HL-60/S4 (cell line): ENCODE results near the gene PRKD1.
"Not testable (repeated sequence)": the region's sequence is repeated elsewhere in the genome, so short reads cannot be mapped to it uniquely, and the experiment has no call there.

Experiments used
- in situ Hi-C: fragments of 300-500 bp; cut with MboI; formaldehyde crosslinking; loops from 2 replicates; pipeline ENCODE4 v1.14.3; 2022; ENCODE audit warnings: low sequenced_read_pairs

The PRKD1 gene

DNA sequence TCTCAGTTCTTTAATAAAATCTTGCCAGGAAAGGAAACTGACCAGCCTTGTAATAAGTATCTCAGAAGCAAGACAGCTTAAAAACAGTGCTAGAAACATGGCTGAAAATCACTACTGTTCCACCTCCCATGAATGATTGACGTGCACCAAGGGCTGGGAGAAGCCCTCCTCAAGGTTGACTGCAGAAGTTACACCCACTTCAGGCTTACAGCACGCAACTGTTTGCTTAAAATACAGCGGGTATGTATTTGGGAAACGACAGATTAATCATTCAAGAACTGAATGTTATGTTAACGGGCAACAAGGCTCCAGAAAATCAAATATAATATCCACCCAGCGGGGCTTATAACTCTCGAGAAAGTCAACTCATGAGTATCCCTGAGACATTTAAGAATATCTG, 22.1 kb downstream of the PRKD1 start:
- in situ Hi-C loops = no loop called here

DNA sequence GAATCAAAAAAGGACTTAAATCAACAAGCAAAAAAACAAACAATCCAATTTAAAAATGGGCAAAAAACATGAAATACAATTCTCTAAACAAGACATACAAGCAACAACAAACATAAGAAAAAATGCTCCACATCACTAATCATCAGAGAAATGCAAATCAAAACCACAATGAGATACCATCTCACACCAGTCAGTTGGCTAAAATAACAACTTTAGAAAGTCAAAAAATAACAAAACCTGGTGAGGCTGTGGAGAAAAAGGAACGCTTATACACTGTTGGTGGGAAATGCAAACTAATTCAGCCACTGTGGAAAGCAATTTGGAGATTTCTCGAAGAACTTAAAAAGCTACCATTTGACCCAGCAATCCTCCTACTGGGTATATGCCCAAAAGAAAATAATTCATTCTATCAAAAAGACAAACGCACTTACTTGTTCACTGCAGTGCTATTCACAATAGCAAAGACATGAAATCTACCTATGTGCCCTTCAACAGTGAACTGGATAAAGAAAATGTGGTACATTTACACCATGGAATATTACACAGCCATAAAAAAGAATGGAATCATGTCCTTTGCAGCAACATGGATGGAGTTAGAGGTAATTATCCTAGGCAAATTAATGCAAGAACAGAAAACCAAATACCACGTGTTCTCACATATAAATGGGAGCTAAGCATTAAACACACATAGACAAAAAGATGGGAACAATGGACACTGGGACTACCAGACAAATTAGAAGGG, 26.9 kb downstream of the PRKD1 start:
- in situ Hi-C loops = no loop called here

DNA sequence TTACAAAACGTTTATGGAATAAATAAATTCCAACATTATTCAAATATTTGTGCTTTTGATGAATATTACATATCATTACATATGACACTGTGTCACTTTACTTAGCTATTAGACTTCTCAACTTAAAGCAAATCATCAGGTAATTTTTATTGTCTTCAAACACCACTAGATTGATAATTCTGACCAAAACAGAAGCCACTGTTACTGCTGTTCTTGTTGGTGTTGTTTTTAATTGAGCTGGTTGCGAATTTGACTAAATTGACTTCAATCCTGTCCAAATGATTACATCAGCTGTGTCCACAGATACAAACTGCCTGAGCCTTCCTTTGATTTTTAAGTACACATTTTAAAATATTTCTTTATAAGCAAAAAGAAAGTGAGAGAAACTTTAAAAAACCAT, 29.2 kb downstream of the PRKD1 start:
- in situ Hi-C loops = no loop called here

DNA sequence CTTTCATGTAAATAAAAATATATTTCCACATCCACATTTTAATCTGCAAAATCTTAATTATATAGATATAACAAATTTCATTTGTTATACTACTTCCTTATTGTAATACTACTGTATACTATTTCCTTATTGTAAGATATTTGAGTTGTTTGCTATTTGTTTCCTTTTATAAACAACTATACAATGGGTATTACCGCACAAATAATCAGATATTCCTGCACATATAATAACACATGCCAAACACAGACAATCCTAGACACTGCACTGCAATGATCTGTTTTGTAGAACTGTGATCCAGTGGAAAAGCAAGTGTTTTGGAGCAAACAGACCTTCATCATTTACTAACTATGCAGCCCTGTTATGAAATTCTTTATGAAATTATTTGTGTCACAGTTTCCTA, 30.5 kb downstream of the PRKD1 start:
- in situ Hi-C loops = no loop called here

DNA sequence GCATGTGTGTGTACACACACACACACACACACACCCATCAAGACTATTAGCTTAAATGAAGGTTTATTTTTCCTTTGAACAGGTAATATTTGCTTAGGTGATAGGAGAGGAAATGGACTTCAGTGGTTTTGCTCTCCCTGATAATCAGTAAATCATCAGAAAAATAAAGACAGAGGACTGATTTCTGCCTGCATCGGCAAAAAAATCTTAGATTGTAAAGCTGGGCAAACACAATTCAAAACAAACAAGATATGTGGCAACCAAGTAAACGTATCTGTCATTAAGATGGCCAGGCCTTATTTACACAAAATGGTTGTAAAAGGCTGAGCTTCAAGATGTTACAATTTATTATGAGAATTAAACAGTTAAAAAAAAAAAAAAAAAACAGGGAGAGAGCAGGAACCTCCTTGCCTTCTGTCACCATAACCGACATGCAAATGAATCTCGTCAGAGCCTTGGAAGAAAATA, 31.3 kb downstream of the PRKD1 start:
- in situ Hi-C loops = no loop called here

DNA sequence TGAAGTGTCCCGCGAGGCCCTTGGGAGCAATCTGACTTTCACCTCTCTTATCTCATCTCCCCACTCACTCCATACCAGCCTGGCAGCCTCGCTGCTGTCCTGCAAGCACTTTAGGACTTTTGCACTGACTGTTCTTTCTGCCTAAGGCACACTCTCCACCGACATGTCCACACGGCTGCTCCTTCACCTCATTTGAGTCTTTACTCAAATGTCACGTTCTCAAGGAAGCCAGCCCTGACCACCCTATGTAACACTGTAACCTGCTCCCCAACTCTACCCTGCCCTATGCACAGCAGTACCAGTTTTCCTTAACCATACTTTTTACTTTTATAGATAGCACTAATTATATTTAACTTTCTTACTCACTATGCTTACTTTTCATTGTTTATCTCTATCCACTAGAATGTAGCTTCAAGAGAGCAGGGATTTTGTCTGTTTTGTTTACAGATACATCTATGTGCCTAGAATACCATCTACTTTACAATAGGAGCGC, 32.0 kb downstream of the PRKD1 start:
- in situ Hi-C loops = no loop called here

DNA sequence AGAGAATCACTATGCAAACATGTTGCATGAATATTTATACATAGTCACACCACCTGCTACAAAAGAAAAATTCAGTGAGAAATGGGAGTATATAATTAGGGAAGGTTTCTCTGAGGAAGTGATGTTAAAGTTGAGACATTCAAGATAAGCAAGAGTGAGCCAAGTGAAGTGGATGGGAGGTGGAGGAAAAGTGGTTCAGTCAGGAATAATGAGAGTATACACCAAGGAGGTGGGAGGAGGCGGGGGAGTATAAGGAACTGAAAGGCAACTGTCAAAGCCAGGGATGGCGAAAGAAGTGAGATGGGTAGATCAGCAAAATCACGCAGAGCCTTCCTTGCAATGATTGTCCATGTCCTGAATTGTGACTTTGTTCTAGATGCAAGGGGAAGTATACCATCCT, 33.7 kb downstream of the PRKD1 start:
- in situ Hi-C loops = no loop called here

DNA sequence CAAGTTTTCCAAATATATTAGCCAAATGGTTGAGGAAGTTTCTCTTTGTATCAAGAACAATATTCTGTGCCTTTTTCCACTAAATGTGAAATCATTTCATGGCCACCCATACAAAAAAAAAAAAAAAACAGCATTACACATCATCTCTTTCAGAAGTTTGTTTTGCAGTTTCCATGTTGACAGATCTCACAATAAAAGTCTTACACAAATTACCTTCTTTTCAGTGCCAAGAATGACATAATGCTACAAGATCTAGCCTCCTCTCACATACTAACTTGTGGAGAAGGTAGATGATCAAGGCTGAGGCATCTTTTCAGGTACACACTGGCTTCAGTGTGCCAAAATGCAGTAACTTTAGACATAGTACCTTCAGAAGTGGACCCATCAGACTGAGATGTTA, 35.3 kb downstream of the PRKD1 start:
- in situ Hi-C loops = no loop called here

DNA sequence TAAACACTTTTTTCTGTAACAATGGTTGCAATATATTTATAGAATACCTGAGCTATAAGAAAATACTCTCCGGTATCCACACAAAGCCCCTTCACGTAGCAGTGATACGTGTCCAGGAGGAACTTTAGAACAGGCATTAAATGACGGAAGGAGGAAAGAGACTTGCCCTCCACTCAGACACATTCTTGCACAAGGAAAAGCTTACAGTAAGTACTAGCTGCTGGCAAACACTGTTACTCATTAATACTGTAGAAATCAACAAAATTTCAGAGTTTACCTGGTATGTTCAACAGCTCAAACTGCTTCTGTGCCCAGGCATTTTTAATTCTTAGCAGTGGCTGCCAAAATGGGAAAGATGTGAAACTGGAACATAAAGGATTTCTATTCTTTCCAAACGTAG, 41.7 kb downstream of the PRKD1 start:
- in situ Hi-C loops = no loop called here

DNA sequence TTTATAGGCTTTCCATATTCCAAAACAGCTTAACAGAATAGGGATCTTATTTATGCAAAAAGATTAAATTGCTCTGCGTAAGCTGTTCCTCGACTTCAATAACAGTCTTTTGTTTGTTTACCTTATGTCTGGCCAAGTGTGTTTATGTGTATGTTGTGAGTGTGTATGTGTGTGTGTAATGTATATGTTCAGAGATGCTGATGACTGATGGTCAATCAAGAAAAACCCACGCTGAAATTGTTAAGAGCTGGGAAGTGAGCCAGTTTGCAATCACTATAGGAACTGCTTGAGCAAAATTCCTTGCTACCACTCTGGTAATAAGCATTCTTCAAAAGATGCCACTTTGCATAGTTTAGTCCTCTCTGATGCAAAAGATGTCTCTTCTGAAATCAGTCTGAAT, 59.6 kb downstream of the PRKD1 start:
- in situ Hi-C loops = no loop called here

DNA sequence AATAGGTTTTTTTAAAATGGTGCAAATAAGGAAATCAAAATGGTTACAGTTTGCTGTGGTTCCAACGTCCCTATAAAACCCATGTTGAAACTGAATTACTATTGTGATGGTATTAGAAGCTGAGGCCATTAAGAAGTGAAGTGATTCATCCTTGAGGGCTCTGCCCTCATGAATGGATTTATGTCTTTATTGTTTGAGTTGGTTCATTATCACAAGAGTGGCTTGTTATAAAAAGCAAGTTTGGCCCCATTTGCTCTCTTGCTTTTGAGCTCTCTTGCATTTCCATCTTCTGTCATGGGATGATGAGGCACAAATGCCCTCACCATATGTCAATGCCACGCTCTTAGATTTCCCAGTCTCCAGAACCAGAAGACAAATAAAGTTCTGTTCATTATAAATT, 62.3 kb downstream of the PRKD1 start:
- in situ Hi-C loops = no loop called here

DNA sequence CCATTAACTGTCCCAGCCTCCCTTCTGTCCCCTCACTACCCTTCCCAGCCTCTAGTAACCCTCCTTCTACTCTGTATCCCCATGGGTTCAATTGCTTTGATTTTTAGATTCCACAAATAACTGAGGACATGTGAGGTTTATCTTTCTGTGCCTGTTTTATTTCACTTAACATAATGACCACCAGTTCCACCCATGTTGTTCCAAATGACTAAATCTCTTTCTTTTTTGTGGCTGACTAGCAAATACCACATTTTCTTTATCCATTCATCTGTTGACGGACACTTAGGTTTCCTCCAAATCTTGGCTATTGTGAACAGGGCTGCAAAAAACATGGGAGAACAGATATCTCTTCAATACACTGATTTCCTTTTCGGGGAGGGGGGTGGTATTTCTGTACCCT, 65.7 kb downstream of the PRKD1 start:
- in situ Hi-C loops = no loop called here

DNA sequence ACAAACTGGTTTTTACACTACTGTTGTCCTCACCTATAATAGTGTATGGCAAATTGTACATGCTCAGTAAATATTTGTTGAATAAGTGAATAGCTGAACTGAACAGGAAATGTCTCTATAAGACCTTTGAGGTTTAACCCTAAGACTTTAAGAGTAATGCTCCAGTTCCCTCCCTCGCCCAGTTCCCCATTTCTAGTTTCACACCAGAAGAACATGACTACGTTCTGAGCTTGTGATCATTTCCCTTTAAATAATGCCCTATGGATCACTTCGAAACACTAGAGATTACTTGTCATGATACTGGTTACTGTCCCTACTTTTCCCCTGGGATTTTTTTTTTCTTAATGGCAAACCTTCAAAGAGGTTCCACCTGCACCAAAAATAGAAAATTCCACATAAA, 69.3 kb downstream of the PRKD1 start:
- in situ Hi-C loops = no loop called here

DNA sequence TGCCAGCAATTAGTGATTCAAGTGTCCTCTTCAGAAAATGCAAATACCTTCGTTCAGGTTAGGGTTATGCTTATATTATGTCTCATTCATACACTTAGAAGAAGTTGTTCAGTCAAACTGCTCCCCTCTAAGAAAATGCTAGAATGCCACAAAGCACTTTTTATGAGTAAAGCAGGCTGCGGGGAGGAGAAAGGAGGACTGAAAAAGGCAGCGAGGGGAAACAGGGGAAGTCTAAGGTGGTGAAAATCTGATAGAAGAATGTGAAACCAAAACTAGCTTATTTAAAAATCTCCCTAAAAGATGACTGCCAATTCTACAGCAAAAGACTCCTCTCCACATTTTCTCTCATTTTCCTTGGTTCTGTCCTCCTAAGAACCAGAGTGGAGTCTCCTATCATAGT, 70.1 kb downstream of the PRKD1 start:
- in situ Hi-C loops = no loop called here

DNA sequence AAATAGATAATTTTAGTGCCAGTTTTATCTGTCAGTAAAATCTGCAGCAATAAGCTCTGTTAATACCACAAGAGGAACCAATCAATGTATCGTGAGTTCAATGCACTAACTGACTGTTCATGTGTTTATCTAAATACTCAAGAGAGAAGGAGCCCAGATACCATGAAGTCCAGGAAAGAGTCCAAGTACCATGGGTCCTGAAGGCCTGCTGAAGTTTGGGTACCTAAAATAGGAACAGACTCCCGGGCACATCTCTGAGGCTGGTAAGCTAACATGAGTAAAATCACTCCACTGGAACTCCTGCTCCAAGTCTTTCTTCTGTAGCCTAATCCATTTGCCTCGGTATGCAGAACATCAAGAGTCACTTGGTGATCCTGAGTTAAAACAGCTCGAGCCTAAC, 71.1 kb downstream of the PRKD1 start:
- in situ Hi-C loops = no loop called here

DNA sequence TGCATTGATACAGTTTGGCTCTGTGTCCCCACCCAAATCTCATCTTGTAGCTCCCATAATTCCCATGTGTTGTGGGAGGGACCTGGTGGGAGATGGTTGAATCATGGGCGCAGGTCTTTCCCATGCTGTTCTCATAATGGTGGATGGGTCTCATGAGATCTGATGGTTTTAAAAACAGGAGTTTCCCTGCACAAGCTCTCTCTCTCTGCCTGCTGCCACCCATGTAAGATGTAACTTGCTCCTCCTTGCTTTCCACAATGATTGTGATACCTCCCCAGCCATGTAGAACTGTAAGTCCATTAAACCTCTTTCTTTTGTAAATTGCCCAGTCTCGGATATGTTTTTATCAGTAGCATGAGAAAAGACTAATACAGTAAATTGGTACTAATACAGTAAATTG, 74.0 kb downstream of the PRKD1 start:
- in situ Hi-C loops = not testable (repeated sequence)

DNA sequence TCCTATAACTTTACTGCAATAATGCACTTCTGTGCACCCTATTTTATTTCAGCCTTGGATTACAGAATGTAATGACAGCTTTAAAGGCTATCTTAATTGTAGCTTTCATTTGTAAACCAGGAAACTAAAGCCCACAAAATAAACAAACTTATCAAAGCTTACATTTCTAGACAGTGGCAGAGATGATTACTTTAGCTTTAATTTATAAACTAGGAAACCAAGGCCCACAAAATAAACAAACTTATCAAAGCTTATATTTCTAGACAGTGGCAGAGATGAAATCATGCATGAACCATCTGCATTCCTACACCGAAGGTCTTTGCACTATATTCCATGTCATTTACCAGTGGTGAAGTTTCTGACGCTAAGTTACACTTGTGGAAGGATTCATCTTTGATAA, 74.4 kb downstream of the PRKD1 start:
- in situ Hi-C loops = no loop called here

DNA sequence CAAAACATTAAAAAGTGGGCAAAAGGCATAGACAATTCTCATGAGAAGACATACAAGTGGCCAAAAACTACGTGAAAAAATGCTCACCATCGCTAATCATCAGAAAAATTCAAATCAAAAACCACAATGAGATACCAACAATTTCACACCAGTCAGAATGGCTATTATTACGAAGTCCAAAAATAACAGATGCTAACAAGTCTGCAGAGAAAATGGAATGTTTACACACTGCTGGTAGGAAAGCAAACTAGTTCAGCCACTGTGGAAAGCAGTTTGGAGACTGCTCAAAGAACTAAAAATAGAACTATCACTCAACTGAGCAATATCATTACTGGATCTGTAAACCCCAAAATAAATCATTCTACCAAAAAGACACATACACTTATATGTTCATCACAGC, 76.2 kb downstream of the PRKD1 start:
- in situ Hi-C loops = no loop called here

DNA sequence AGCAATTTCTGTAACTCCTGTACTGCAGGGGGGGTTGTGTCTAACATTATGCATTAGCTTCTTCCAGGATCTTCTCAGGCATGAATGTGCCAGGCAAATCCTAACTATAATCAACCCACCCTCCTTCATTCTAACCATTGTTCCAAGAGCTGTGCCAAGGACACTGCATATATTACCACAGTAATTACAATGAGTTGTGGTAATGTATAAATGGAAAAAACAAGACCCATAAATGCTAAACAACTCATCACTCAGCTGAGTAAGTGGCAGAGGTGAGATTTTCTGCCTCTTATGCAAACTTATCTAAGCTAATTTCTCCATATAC, 80.6 kb downstream of the PRKD1 start:
- in situ Hi-C loops = no loop called here

DNA sequence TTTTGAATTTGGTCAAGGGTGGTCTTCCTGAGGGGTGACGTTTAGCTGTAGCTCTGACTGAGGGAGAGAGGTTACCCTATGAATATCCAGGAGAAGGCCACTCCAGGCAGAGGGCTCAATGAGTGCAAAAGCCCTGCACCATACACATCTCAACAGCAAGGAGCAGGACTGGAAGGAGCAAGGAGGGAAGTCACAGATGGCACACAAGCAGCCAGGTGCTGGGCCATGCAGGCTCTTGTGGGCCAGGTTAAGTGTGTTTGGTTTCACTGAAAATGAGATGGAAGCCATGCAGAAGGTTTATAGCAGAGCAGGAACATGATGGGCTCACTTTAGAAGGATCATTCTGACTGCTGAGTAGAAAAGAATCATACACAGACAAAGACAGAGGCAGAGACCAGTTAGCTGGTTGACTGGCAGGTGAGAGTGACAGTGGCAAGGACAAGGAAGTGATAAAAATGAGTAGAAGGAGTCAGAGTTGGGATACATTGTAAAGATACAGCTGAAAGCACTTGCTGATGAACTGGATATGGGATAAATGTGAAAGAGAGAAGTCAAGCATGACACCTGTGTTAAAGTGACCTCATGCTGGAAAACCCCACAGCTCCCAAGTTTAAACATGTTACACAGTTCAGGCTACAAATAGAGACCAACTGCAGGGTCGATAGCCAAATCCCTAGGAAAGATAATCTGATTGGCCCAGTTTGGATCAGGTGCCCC, 81.2 kb downstream of the PRKD1 start:
- in situ Hi-C loops = no loop called here

DNA sequence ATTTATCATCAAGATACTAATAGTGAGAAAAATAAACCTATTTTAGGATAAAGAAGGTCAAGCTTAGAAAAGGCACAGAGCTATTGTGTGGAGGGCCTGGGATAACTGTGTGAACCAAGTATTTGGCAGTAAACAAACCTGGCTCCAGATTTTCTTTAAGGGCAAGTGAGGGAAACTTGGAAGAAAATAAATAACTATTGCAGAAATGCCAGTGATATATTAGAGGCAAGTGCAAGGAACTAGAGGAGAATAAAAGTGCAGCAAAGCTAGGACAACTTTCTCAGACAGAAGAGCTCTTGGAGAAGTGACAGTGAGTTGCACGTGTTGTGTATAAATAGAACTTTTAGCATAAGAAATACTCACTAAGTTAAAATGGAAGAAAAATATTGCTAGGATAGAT, 83.7 kb downstream of the PRKD1 start:
- in situ Hi-C loops = no loop called here

DNA sequence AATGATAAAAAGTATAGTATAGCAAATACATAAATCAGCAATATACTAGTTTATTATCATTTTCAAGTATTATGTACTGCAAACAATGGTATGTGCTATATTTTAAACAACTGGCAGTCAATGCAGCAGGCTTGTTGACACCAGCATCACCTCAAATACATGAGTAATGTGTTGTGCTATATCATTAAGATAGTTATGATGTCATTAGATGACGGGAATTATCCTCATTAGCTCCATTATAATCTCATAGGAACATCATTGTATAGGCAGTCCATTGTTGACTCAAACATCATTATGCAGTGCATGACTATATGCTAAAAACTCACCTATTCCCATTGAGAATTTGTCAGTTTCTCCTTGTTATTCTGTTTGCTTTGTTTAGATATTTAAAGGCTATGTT, 85.4 kb downstream of the PRKD1 start:
- in situ Hi-C loops = no loop called here
